HepG2 (cell line): Measurements from ENCODE around the gene GABRG3. TPM values are rescaled to one million over a fixed set of nuclear protein-coding genes. Genes with fewer than 3 reads are reported as not detected.

ENCODE experiments used
- ATAC-seq: fragments of 200-7000 bp; cut with Tn5 transposase; 3 replicates; pipeline ENCODE4 v1.9.1; 2020; ENCODE audit warnings: mild to moderate bottlenecking, moderate library complexity
- BruUV-seq: library from RNA; stranded (reverse); fragments of 400-500 nt; replicated peaks from 2 replicates; lab custom pipeline; 2021; lab: Mats Ljungman, UMichigan
- CTCF ChIA-PET: fragments of 300-600 bp; formaldehyde crosslinking; extraction: SDS; loops from one replicate; lab custom pipeline; 2021; ENCODE audit warnings: low total read pairs, inconsistent platforms, low intra/inter-chr PET ratio; lab: Yijun Ruan, JAX
- POLR2A ChIA-PET: fragments of 350-600 bp; sonication (Branson Sonifier 250); formaldehyde crosslinking; loops from one replicate; lab custom pipeline; 2020; ENCODE audit warnings: antibody characterized with exemption, inconsistent platforms; lab: Yijun Ruan, JAX
- DNase-seq: peaks from one replicate; pipeline ENCODE4 v3.0.0-alpha.2; 2015; ENCODE audit warnings: low spot score
- FAIRE-seq: peaks from 3 replicates; lab custom pipeline; 2011; peaks lifted over from hg19 to GRCh38; lab: Jason Lieb, UNC
- H2AFZ ChIP-seq: one replicate; pipeline ENCODE4 v1.6.1; 2011; ENCODE audit warnings: low read length, inconsistent platforms
- H3K27ac ChIP-seq: fragments of 300-600 bp; 3 replicates; pipeline ENCODE4 v1.8.0; 2011; ENCODE audit warnings: mixed run types, mild to moderate bottlenecking, mixed read lengths, low read length, inconsistent platforms; ENCODE audit not compliant: insufficient read depth; ENCODE audit errors: extremely low read length
- H3K27me3 ChIP-seq, 2 experiments: fragments of 200-600 bp in 1 of 2; 2 replicates in 1 of 2; 3 replicates in 1 of 2; pipeline versions ENCODE4 v1.6.0 to v1.8.0; 2011; ENCODE audit warnings: low read length in 2 of 2, mild to moderate bottlenecking in 2 of 2, moderate library complexity in 2 of 2, inconsistent platforms in 1 of 2; ENCODE audit not compliant: insufficient read depth in 2 of 2, control insufficient read depth in 1 of 2
- H3K36me3 ChIP-seq, 2 experiments: fragments of 200-600 bp in 1 of 2; replicated peaks in 1 of 2; 2 replicates in 1 of 2; 3 replicates in 1 of 2; pipeline versions ENCODE4 v1.5.1 to v1.8.0; 2011; ENCODE audit warnings: low read length in 2 of 2, inconsistent platforms in 1 of 2; ENCODE audit not compliant: insufficient read depth in 2 of 2, control insufficient read depth in 1 of 2
- H3K4me1 ChIP-seq: 2 replicates; pipeline ENCODE4 v1.5.1; 2012; ENCODE audit warnings: low read length, inconsistent platforms; ENCODE audit not compliant: insufficient read depth
- H3K4me2 ChIP-seq: 2 replicates; pipeline ENCODE4 v1.6.0; 2011; ENCODE audit warnings: low read depth, low read length, inconsistent platforms
- H3K4me3 ChIP-seq, 3 experiments: fragments of 200-600 bp in 1 of 3; sonication (generic), shearing (Covaris generic) in 1 of 3; replicated peaks in 1 of 3; 2 replicates each; pipeline ENCODE4 v1.5.1; 2011 to 2016; ENCODE audit warnings: low read length in 3 of 3, inconsistent platforms in 2 of 3, low read depth in 2 of 3, mild to moderate bottlenecking in 2 of 3, control low read depth in 1 of 3, mixed read lengths in 1 of 3; ENCODE audit not compliant: insufficient read depth in 1 of 3
- H3K79me2 ChIP-seq: one replicate; pipeline ENCODE4 v1.6.1; 2011; ENCODE audit warnings: low read length, inconsistent platforms; ENCODE audit not compliant: insufficient read depth
- H3K9ac ChIP-seq: 2 replicates; pipeline ENCODE4 v1.6.0; 2011; ENCODE audit warnings: mild to moderate bottlenecking, low read depth, low read length, inconsistent platforms; ENCODE audit not compliant: insufficient read depth
- H3K9me3 ChIP-seq: 2 replicates; pipeline ENCODE4 v1.5.1; 2012; ENCODE audit warnings: mild to moderate bottlenecking, low read length
- H4K20me1 ChIP-seq: 2 replicates; pipeline ENCODE4 v1.6.0; 2011; ENCODE audit warnings: inconsistent platforms, mild to moderate bottlenecking, low read length, moderate library complexity; ENCODE audit not compliant: insufficient read depth
- CHD2 ChIP-seq: IDR thresholded peaks from 2 replicates; pipeline ENCODE4 v1.6.1; 2011; ENCODE audit warnings: low read depth, low read length, improper control_type of control experiment
- CREM ChIP-seq, 2 experiments: sonication (generic) in 1 of 2; formaldehyde crosslinking in 1 of 2; IDR thresholded peaks; 2 replicates each; pipeline versions ENCODE4 v1.4.0 to v1.6.1; 2016 to 2020; ENCODE audit warnings: antibody characterized with exemption in 1 of 2, mild to moderate bottlenecking in 1 of 2, missing genetic modification reagents in 1 of 2
- DNMT1 ChIP-seq: sonication (generic); formaldehyde crosslinking; IDR thresholded peaks from 2 replicates; pipeline ENCODE4 v1.5.1; 2020; ENCODE audit warnings: mild to moderate bottlenecking, missing genetic modification reagents
- FOSL2 ChIP-seq: sonication (generic); formaldehyde crosslinking; IDR thresholded peaks from 2 replicates; pipeline ENCODE4 v1.4.0; 2020; ENCODE audit warnings: missing genetic modification reagents
- KLF15 ChIP-seq: sonication (generic); formaldehyde crosslinking; IDR thresholded peaks from 2 replicates; pipeline ENCODE4 v1.8.1; 2023; ENCODE audit warnings: borderline replicate concordance, mild to moderate bottlenecking, inconsistent platforms, missing genetic modification reagents, mixed read lengths
- WIZ ChIP-seq: sonication (generic); formaldehyde crosslinking; IDR thresholded peaks from 2 replicates; pipeline ENCODE4 v1.5.1; 2020; ENCODE audit warnings: mild to moderate bottlenecking, missing genetic modification reagents
- YY1 ChIP-seq: IDR thresholded peaks from 2 replicates; pipeline ENCODE4 v1.6.1; 2011; ENCODE audit warnings: low read length, low read depth, moderate library complexity, mild to moderate bottlenecking; ENCODE audit not compliant: insufficient read depth, insufficient replicate concordance
- ZNF337 ChIP-seq: sonication (generic); formaldehyde crosslinking; IDR thresholded peaks from 2 replicates; pipeline ENCODE4 v1.5.1; 2020; ENCODE audit warnings: missing genetic modification reagents, low read depth, mild to moderate bottlenecking, borderline replicate concordance
- ZNF430 ChIP-seq: sonication (generic); formaldehyde crosslinking; IDR thresholded peaks from 2 replicates; pipeline ENCODE4 v1.9.0; 2021; ENCODE audit warnings: mild to moderate bottlenecking, missing genetic modification reagents
- ZNF543 ChIP-seq: sonication (generic); formaldehyde crosslinking; IDR thresholded peaks from 2 replicates; pipeline ENCODE4 v1.4.0; 2020; ENCODE audit warnings: mild to moderate bottlenecking, missing genetic modification reagents
- ZNF552 ChIP-seq: sonication (generic); formaldehyde crosslinking; IDR thresholded peaks from 2 replicates; pipeline ENCODE4 v1.9.0; 2022; ENCODE audit warnings: missing genetic modification reagents, mild to moderate bottlenecking, borderline replicate concordance
- WGBS: methylation state at CpG from one replicate; pipeline ENCODE4 v1.1.6; 2017; ENCODE audit warnings: low lambda C conversion rate; 5-methylcytosine and 5-hydroxymethylcytosine counted together
- in situ Hi-C: cut with HindIII; loops from 2 replicates; pipeline ENCODE4 v1.10.0; 2017; ENCODE audit warnings: low pct_unique_long_range_greater_than_20kb; ENCODE audit not compliant: extremely low pct_ligation_motif_present
- intact Hi-C: fragments of 100-400 bp; cut with micrococcal nuclease; formaldehyde crosslinking; loops from one replicate; pipeline ENCODE4 v1.10.0; 2022; ENCODE audit not compliant: unreplicated experiment
- polyA plus RNA-seq, 8 experiments: library from polyadenylated mRNA; depleted of rRNA in 3 of 8; stranded (reverse) in 7 of 8; unstranded in 1 of 8; fragments of >200 nt; fragmentation: Illumina TruSeq in 4 of 8; extraction: Trizol in 4 of 8; gene quantifications; 2 replicates each; pipeline versions ENCODE4 v1.2.1 to v1.2.3, GENCODE V29; 2011 to 2016; ENCODE audit warnings: low read depth in 4 of 8, missing spikeins in 1 of 8, mixed read lengths in 1 of 8; ENCODE audit not compliant: insufficient read depth in 1 of 8
- total RNA-seq, 5 experiments: library from RNA; depleted of rRNA; stranded (reverse); fragments of >200 nt; fragmentation: Illumina TruSeq; extraction: Trizol; gene quantifications; 2 replicates each; pipeline ENCODE4 v1.2.3, GENCODE V29; 2016; ENCODE audit warnings: low read depth in 1 of 5
- TF ChIP-seq, protein P1 (sequence below): IDR thresholded peaks from 2 replicates; pipeline ENCODE4 v1.6.1; 2016; ENCODE audit warnings: missing biosample characterization, missing genetic modification reagents, low read depth
- TF ChIP-seq, protein P2 (sequence below): sonication (generic); formaldehyde crosslinking; conservative IDR thresholded peaks from 2 replicates; pipeline ENCODE4 v1.4.0; 2020; ENCODE audit warnings: missing genetic modification reagents
- TF ChIP-seq, protein P3 (sequence below): sonication (generic); formaldehyde crosslinking; IDR thresholded peaks from 2 replicates; pipeline ENCODE4 v1.5.0; 2020; ENCODE audit warnings: mild to moderate bottlenecking, low read depth, missing genetic modification reagents, borderline replicate concordance

The GABRG3 gene
- total and polyA plus RNA-seq, 2 of the 13 experiments (the other 11 are each of a cell fraction or from before 2014, with no cell fraction given), result not detected

DNA sequence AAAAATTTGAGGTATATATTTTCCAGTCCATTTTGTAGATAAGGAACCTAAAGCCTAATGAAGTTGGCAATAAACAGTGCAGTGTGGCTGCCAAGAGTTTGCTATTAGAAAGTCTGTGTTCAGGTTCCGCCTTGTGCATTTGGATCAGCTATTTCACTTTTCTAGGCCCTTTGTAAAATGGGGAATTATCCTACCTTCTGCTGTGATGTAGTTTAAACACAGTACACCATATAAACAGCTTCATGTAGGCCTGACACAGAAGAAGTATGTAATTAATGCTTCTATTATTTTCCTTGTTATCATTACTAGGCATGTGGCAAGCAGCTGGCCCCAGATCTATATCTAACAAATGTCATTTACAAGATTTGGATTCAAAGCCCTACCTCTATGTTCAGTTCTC, 456.3 kb downstream of the GABRG3 start:
- CTCF ChIA-PET, result no interaction called here
- TF ChIP-seq FOSL2 (CRISPR knock-in tag) (no peak), WIZ (CRISPR knock-in tag) (no peak)
- FAIRE-seq (no peak), ATAC-seq (no peak), DNase-seq (no peak)
- POLR2A ChIA-PET, result no interaction called here
- BruUV-seq, result no TSS peak
- no peak overlapping the region for H3K9ac ChIP-seq
- H3K9me3 ChIP-seq, result peaks cover 64% of the 10 kb centered on the region
- H4K20me1 ChIP-seq, result no peaks in the 10 kb centered on the region
- no peak overlapping the region for H3K4me2 ChIP-seq
- in situ Hi-C loops, result no loop called here
- no peak overlapping the region for H3K4me3 ChIP-seq
- no peaks in the 10 kb centered on the region for H3K36me3 ChIP-seq
- WGBS, result 32% methylated on average over 1 of the region's 1 CpG
- H3K27me3 ChIP-seq, result no peaks in the 10 kb centered on the region; a peak in 1 of 5 replicates
- no peaks in the 10 kb centered on the region for H3K79me2 ChIP-seq
- H3K27ac ChIP-seq, result no peak overlapping the region
- H3K4me1 ChIP-seq, result no peaks in the 10 kb centered on the region
- H2AFZ ChIP-seq, result no peak overlapping the region
- intact Hi-C loops, result no loop called here

DNA sequence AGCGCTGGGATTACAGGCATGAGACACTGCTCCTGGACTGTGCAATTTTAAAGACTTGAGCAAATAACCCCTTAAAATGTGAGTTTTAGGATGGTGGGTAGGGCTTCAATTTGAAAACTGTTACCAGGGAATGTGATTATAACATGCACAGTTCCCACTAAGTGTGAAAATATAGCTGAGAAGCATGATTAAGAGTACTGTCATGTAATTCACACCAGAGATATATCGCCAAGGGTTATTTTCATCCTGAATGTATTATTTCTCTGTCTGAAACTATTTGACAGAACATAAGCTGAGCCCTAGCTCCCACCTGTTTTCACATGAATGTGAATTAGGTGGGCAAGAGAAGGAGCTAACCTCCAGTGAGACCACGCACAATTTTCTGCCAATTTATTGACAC, 457.2 kb downstream of the GABRG3 start:
- H3K4me1 ChIP-seq, result no peaks in the 10 kb centered on the region
- POLR2A ChIA-PET, result no interaction called here
- no peak overlapping the region for H3K4me2 ChIP-seq
- H3K4me3 ChIP-seq, result no peak overlapping the region
- H3K9me3 ChIP-seq, result peaks cover 66% of the 10 kb centered on the region
- H3K79me2 ChIP-seq, result no peaks in the 10 kb centered on the region
- no peaks in the 10 kb centered on the region for H4K20me1 ChIP-seq
- ATAC-seq, result no peak
- H3K27ac ChIP-seq, result no peak overlapping the region
- FAIRE-seq, result no peak
- no peak for DNase-seq
- no TSS peak for BruUV-seq
- intact Hi-C loops (no loop called here), in situ Hi-C loops (no loop called here)
- H3K9ac ChIP-seq, result no peak overlapping the region
- H3K27me3 ChIP-seq, result no peaks in the 10 kb centered on the region; a peak in 1 of 5 replicates
- H2AFZ ChIP-seq, result no peak overlapping the region
- no peaks in the 10 kb centered on the region for H3K36me3 ChIP-seq
- 39% methylated on average over 3 of the region's 3 CpGs for WGBS
- CTCF ChIA-PET, result no interaction called here
- TF ChIP-seq KLF15 (no peak), ZNF430 (CRISPR knock-in tag) (no peak), CHD2 (no peak), ZNF543 (CRISPR knock-in tag) (no peak), DNMT1 (no peak), ZNF552 (CRISPR knock-in tag) (no peak), YY1 (no peak), CREM (IDR thresholded peaks at IDR 0.05) (no peak), CREM (CRISPR knock-in tag; IDR thresholded peaks at IDR 0.05) (no peak), ZNF337 (CRISPR knock-in tag) (no peak)
- TF ChIP-seq, protein P1, sequence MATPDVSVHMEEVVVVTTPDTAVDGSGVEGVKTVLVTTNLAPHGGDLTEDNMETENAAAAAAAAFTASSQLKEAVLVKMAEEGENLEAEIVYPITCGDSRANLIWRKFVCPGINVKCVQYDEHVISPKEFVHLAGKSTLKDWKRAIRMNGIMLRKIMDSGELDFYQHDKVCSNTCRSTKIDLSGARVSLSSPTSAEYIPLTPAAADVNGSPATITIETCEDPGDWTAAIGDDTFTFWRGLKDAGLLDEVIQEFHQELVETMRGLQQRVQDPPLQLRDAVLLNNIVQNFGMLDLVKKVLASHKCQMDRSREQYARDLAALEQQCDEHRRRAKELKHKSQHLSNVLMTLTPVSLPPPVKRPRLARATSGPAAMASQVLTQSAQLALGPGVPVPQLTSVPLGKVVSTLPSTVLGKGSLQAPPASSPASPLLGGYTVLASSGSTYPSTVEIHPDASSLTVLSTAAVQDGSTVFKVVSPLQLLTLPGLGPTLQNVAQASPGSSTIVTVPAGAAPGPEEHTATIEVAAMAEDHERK (CRISPR knock-in tag), result no peak
- TF ChIP-seq, protein P2, sequence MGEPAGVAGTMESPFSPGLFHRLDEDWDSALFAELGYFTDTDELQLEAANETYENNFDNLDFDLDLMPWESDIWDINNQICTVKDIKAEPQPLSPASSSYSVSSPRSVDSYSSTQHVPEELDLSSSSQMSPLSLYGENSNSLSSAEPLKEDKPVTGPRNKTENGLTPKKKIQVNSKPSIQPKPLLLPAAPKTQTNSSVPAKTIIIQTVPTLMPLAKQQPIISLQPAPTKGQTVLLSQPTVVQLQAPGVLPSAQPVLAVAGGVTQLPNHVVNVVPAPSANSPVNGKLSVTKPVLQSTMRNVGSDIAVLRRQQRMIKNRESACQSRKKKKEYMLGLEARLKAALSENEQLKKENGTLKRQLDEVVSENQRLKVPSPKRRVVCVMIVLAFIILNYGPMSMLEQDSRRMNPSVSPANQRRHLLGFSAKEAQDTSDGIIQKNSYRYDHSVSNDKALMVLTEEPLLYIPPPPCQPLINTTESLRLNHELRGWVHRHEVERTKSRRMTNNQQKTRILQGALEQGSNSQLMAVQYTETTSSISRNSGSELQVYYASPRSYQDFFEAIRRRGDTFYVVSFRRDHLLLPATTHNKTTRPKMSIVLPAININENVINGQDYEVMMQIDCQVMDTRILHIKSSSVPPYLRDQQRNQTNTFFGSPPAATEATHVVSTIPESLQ, result no peak
- TF ChIP-seq, protein P3, sequence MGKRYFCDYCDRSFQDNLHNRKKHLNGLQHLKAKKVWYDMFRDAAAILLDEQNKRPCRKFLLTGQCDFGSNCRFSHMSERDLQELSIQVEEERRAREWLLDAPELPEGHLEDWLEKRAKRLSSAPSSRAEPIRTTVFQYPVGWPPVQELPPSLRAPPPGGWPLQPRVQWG, result no peak
